ENCODE measurements around the gene KRT32.
A peak's percentile ranks its signal among the peaks of the same experiment; 100 is the strongest.

Gene KRT32

DNA sequence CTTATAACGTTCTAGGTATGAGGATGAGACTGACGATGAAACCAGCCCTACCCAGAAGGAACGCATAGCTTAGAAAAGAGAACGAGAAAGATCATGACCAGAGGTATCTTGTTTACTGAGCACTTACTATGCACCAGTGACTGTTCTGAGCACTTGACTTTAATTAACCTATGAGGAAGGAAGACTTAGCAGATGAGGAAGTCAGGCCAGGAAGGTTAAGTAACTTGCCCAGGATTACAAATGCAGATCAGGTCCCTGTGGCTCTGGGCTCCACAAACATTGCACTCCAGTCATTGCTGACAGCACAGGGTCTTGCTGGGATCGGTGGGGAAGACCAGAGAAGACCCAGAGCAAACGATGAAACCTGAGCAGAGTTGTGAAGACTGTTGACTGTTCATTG, 31.1 kb upstream of the KRT32 start:
- Histone ChIP-seq H3K27me3 (ENCODE audit: control insufficient read depth, low read length) (no peaks in the 10 kb centered on the region), H3K36me3 (ENCODE audit: control insufficient read depth, low read length) (no peaks in the 10 kb centered on the region), H3K9me2 (replicated peaks; ENCODE audit: control insufficient read depth, low read length) (no peaks in the 10 kb centered on the region), H3F3A (ENCODE audit: control insufficient read depth, insufficient read depth) (no peaks in the 10 kb centered on the region), H3K27ac (ENCODE audit: low read depth, low read length) (no peak overlapping the region), H3K4me1 (ENCODE audit: control insufficient read depth, low read length) (peaks cover 10% of the 10 kb centered on the region), H3K9me3 (ENCODE audit: control insufficient read depth, insufficient read depth, low read length) (no peaks in the 10 kb centered on the region), H3K4me3 (ENCODE audit: low read length) (no peak overlapping the region), H3K79me2 (ENCODE audit: control insufficient read depth, low read length) (no peaks in the 10 kb centered on the region), H4K20me1 (ENCODE audit: control insufficient read depth, insufficient read depth, low read depth, low read length) (no peaks in the 10 kb centered on the region), H3K4me2 (ENCODE audit: low read length) (no peak overlapping the region)
- no peak for TF ChIP-seq EZH2phosphoT487 (IDR thresholded peaks at IDR 0.05; ENCODE audit: borderline replicate concordance, low read length)
- TF ChIP-seq, protein P1, sequence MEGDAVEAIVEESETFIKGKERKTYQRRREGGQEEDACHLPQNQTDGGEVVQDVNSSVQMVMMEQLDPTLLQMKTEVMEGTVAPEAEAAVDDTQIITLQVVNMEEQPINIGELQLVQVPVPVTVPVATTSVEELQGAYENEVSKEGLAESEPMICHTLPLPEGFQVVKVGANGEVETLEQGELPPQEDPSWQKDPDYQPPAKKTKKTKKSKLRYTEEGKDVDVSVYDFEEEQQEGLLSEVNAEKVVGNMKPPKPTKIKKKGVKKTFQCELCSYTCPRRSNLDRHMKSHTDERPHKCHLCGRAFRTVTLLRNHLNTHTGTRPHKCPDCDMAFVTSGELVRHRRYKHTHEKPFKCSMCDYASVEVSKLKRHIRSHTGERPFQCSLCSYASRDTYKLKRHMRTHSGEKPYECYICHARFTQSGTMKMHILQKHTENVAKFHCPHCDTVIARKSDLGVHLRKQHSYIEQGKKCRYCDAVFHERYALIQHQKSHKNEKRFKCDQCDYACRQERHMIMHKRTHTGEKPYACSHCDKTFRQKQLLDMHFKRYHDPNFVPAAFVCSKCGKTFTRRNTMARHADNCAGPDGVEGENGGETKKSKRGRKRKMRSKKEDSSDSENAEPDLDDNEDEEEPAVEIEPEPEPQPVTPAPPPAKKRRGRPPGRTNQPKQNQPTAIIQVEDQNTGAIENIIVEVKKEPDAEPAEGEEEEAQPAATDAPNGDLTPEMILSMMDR (IDR thresholded peaks at IDR 0.05; ENCODE audit: low read depth, low read length, poor library complexity, severe bottlenecking), result no peak

- Histone ChIP-seq H3F3A (ENCODE audit: control insufficient read depth, insufficient read depth) (no peaks in the 10 kb centered on the region), H3K27me3 (ENCODE audit: control insufficient read depth, low read length) (no peaks in the 10 kb centered on the region), H3K4me2 (ENCODE audit: low read length) (peak overlapping the region; percentile 47; the same call in 1 of the 2 replicates), H3K9me3 (ENCODE audit: control insufficient read depth, insufficient read depth, low read length) (no peaks in the 10 kb centered on the region), H3K79me2 (ENCODE audit: control insufficient read depth, low read length) (no peaks in the 10 kb centered on the region), H3K36me3 (ENCODE audit: control insufficient read depth, low read length) (no peaks in the 10 kb centered on the region), H4K20me1 (ENCODE audit: control insufficient read depth, insufficient read depth, low read depth, low read length) (no peaks in the 10 kb centered on the region), H3K9me2 (replicated peaks; ENCODE audit: control insufficient read depth, low read length) (no peaks in the 10 kb centered on the region), H3K27ac (ENCODE audit: low read depth, low read length) (no peak overlapping the region), H3K4me3 (ENCODE audit: low read length) (0 out of 2 replicates have a peak overlapping the region, but pooled peaks have one; percentile 14), H3K4me1 (ENCODE audit: control insufficient read depth, low read length) (peaks cover 10% of the 10 kb centered on the region)
- TF ChIP-seq, protein P1 (IDR thresholded peaks at IDR 0.05; ENCODE audit: low read depth, low read length, poor library complexity, severe bottlenecking), result peak; percentile 79
- TF ChIP-seq EZH2phosphoT487 (IDR thresholded peaks at IDR 0.05; ENCODE audit: borderline replicate concordance, low read length), result no peak
Measured at GRCh38 chr17:41496803-41497484, 29.8 kb upstream of the KRT32 start.

DNA sequence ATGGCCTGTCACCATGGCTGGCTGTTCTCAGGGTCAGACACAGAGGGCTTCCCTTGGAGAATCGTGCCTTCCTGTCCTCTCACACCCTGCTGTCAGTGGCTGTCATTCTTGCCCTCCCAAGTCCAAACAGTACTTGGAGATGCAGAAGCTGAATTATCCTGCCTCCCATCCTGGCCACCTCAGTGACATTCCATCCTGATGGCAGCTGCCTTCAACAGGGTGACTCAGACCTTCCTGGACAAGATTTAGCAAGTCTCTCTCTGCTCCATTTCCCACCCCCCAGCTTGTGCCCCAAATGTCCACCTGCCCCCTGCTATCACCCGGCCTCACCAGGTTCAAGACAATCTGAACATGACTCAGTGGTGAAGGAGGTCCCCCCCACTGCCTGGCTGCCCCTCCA, 27.3 kb upstream of the KRT32 start:
- no peaks in the 10 kb centered on the region for H3K9me3 ChIP-seq (ENCODE audit: control insufficient read depth, insufficient read depth, low read length)
- peaks cover 10% of the 10 kb centered on the region for H3K4me1 ChIP-seq (ENCODE audit: control insufficient read depth, low read length)
- no peak overlapping the region for H3K27ac ChIP-seq (ENCODE audit: low read depth, low read length)
- H3K9me2 ChIP-seq (replicated peaks; ENCODE audit: control insufficient read depth, low read length), result no peaks in the 10 kb centered on the region
- H3K27me3 ChIP-seq (ENCODE audit: control insufficient read depth, low read length), result no peaks in the 10 kb centered on the region
- TF ChIP-seq EZH2phosphoT487 (IDR thresholded peaks at IDR 0.05; ENCODE audit: borderline replicate concordance, low read length), result no peak
- TF ChIP-seq, protein P1 (IDR thresholded peaks at IDR 0.05; ENCODE audit: low read depth, low read length, poor library complexity, severe bottlenecking), result no peak
- no peak overlapping the region for H3K4me2 ChIP-seq (ENCODE audit: low read length)
- no peaks in the 10 kb centered on the region for H3K36me3 ChIP-seq (ENCODE audit: control insufficient read depth, low read length)
- no peak overlapping the region for H3K4me3 ChIP-seq (ENCODE audit: low read length)
- H4K20me1 ChIP-seq (ENCODE audit: control insufficient read depth, insufficient read depth, low read depth, low read length), result no peaks in the 10 kb centered on the region
- H3K79me2 ChIP-seq (ENCODE audit: control insufficient read depth, low read length), result no peaks in the 10 kb centered on the region
- no peaks in the 10 kb centered on the region for H3F3A ChIP-seq (ENCODE audit: control insufficient read depth, insufficient read depth)
